Peyer's patch (tissue), 4 donors: ENCODE measurements around the gene CERT1. TPM values are rescaled to one million over a fixed set of nuclear protein-coding genes. Genes with fewer than 3 reads are reported as not detected.

Experiments
- DNase-seq, 3 donors: peaks; one replicate each; pipeline ENCODE4 v3.0.0-alpha.2; 2017 to 2019
- H3K27ac ChIP-seq, 4 donors: fragments of 200-600 bp; sonication (generic); one replicate each; pipeline ENCODE4 v1.5.1; 2016 to 2019
- H3K27me3 ChIP-seq, 2 donors: fragments of 200-600 bp; sonication (generic); one replicate each; pipeline ENCODE4 v1.5.1; 2019
- H3K36me3 ChIP-seq, 3 donors: fragments of 200-600 bp; sonication (generic); one replicate each; pipeline ENCODE4 v1.5.1; 2016 to 2019
- H3K4me1 ChIP-seq, 4 donors: fragments of 200-600 bp; sonication (generic); one replicate each; pipeline ENCODE4 v1.5.1; 2016 to 2019
- H3K4me3 ChIP-seq, 4 donors: fragments of 200-600 bp; sonication (generic); 1 replicate in 3 of 4; 2 replicates in 1 of 4; pipeline ENCODE4 v1.5.1; 2016 to 2019; ENCODE audit warnings: mild to moderate bottlenecking in 1 of 4
- H3K9me3 ChIP-seq, 4 donors: fragments of 200-600 bp; sonication (generic); one replicate each; pipeline ENCODE4 v1.5.1; 2016 to 2019; ENCODE audit warnings: mild to moderate bottlenecking in 1 of 4
- CTCF ChIP-seq, 6 experiments: fragments of 450-650 bp in 4 of 6; fragments of 200-600 bp in 2 of 6; sonication (generic) in 1 of 6; IDR thresholded peaks; one replicate each; pipeline ENCODE4 v1.5.1; 2017 to 2019; ENCODE audit warnings: antibody characterized with exemption in 6 of 6, mild to moderate bottlenecking in 3 of 6, moderate library complexity in 1 of 6
- POLR2A ChIP-seq, 2 donors: fragments of 450-650 bp; IDR thresholded peaks; one replicate each; pipeline ENCODE4 v1.5.1; 2017; ENCODE audit warnings: antibody characterized with exemption in 2 of 2, mild to moderate bottlenecking in 2 of 2, moderate library complexity in 2 of 2
- total RNA-seq, 4 donors: library from RNA; depleted of rRNA; stranded (reverse); fragments of >200 nt; gene quantifications; one replicate each; pipeline ENCODE4 v1.1.0, GENCODE V29; 2016

CERT1 gene
- total RNA-seq, 4 donors from 2014 or later = 32.2 to 52.0 (median 39.6) TPM

GRCh38 chr5:75484605-75485004, 26.8 kb downstream of the CERT1 start:
- DNase-seq = no peak
- Histone ChIP-seq H3K27me3 (no peaks in the 10 kb centered on the region), H3K27ac (no peak overlapping the region), H3K4me1 (no peaks in the 10 kb centered on the region), H3K9me3 (no peaks in the 10 kb centered on the region), H3K36me3 (no peaks in the 10 kb centered on the region), H3K4me3 (no peak overlapping the region)
- no peak for TF ChIP-seq CTCF (IDR thresholded peaks at IDR 0.05)
- TF ChIP-seq POLR2A (IDR thresholded peaks at IDR 0.05) = no peak

- TF ChIP-seq POLR2A (IDR thresholded peaks at IDR 0.05) (no peak), CTCF (IDR thresholded peaks at IDR 0.05) (no peak)
- Histone ChIP-seq H3K27ac (no peak overlapping the region), H3K9me3 (no peaks in the 10 kb centered on the region), H3K4me3 (no peak overlapping the region), H3K4me1 (no peaks in the 10 kb centered on the region), H3K27me3 (no peaks in the 10 kb centered on the region), H3K36me3 (no peaks in the 10 kb centered on the region)
- no peak for DNase-seq
These were observed 28.9 kb downstream of the CERT1 start for GRCh38 chr5:75482482-75482881.

- no peaks in the 10 kb centered on the region for H3K9me3 ChIP-seq
- no peaks in the 10 kb centered on the region for H3K27me3 ChIP-seq
- no peak for DNase-seq
- no peaks in the 10 kb centered on the region for H3K4me1 ChIP-seq
- H3K4me3 ChIP-seq = no peak overlapping the region
- no peaks in the 10 kb centered on the region for H3K36me3 ChIP-seq
- no peak for TF ChIP-seq CTCF (IDR thresholded peaks at IDR 0.05)
- no peak for TF ChIP-seq POLR2A (IDR thresholded peaks at IDR 0.05)
- no peak overlapping the region for H3K27ac ChIP-seq
These were observed 30.4 kb downstream of the CERT1 start for GRCh38 chr5:75481024-75481423.

GRCh38 chr5:75475364-75475763, 36.1 kb downstream of the CERT1 start:
- H3K36me3 ChIP-seq = no peaks in the 10 kb centered on the region
- no peak overlapping the region for H3K4me3 ChIP-seq
- no peaks in the 10 kb centered on the region for H3K4me1 ChIP-seq
- no peak overlapping the region for H3K27ac ChIP-seq
- H3K27me3 ChIP-seq = no peaks in the 10 kb centered on the region
- no peaks in the 10 kb centered on the region for H3K9me3 ChIP-seq
- TF ChIP-seq POLR2A (IDR thresholded peaks at IDR 0.05) (no peak), CTCF (IDR thresholded peaks at IDR 0.05) (no peak)
- DNase-seq = no peak

GRCh38 chr5:75473463-75473862, 38.0 kb downstream of the CERT1 start:
- DNase-seq = no peak
- H3K9me3 ChIP-seq = peaks cover 0 to 10% (median 1%) of the 10 kb centered on the region in 4 donors
- H3K36me3 ChIP-seq = no peaks in the 10 kb centered on the region
- H3K27ac ChIP-seq = peak overlapping the region in 1 of 4 donors; percentile 3
- TF ChIP-seq POLR2A (IDR thresholded peaks at IDR 0.05) = no peak
- no peak for TF ChIP-seq CTCF (IDR thresholded peaks at IDR 0.05)
- H3K4me1 ChIP-seq = no peaks in the 10 kb centered on the region
- no peaks in the 10 kb centered on the region for H3K27me3 ChIP-seq
- no peak overlapping the region for H3K4me3 ChIP-seq

- Histone ChIP-seq H3K4me1 (no peaks in the 10 kb centered on the region), H3K9me3 (peaks cover 0 to 11% (median 3%) of the 10 kb centered on the region in 4 donors), H3K36me3 (no peaks in the 10 kb centered on the region), H3K4me3 (no peak overlapping the region), H3K27me3 (no peaks in the 10 kb centered on the region), H3K27ac (peak overlapping the region in 1 of 4 donors; percentile 3)
- DNase-seq = no peak
- no peak for TF ChIP-seq CTCF (IDR thresholded peaks at IDR 0.05)
- TF ChIP-seq POLR2A (IDR thresholded peaks at IDR 0.05) = no peak
These were observed 38.5 kb downstream of the CERT1 start for GRCh38 chr5:75472973-75473372.
